RWPE1 (cell line): ENCODE results near the gene OR5B2.

ENCODE experiments used
- CTCF ChIA-PET: fragments of 350-600 bp; sonication (Branson Sonifier 250); formaldehyde crosslinking; extraction: SDS; loops from one replicate; lab custom pipeline; 2021; lab: Yijun Ruan, JAX
- POLR2A ChIA-PET: fragments of 400-600 bp; formaldehyde crosslinking; extraction: SDS; loops from one replicate; lab custom pipeline; 2020; ENCODE audit warnings: antibody characterized with exemption; ENCODE audit not compliant: low non-redundant PET; lab: Yijun Ruan, JAX
- DNase-seq: peaks from one replicate; pipeline ENCODE4 v3.0.0; 2012; ENCODE audit warnings: low spot score
- H3K27ac ChIP-seq: fragments of 450-650 bp; 2 replicates; pipeline ENCODE4 v1.5.1; 2017
- CTCF ChIP-seq: fragments of 450-650 bp; conservative IDR thresholded peaks from 2 replicates; pipeline ENCODE4 v1.5.1; 2017; ENCODE audit warnings: low read depth, mild to moderate bottlenecking

OR5B2 gene

GRCh38 chr11:58395581-58395980 is 32.3 kb downstream of the OR5B2 start:
- TF ChIP-seq CTCF = no peak
- ChIA-PET CTCF (interaction anchor here (0.6 kb wide), 1 partner anchor 111 kb away, joined by 3 read pairs; no protein-coding TSS in a partner anchor), POLR2A (no interaction called here)
- no peak overlapping the region for H3K27ac ChIP-seq
- no peak for DNase-seq

GRCh38 chr11:58394195-58394594 is 33.7 kb downstream of the OR5B2 start:
- ChIA-PET POLR2A (no interaction called here), CTCF (no interaction called here)
- TF ChIP-seq CTCF = no peak
- H3K27ac ChIP-seq = no peak overlapping the region
- peak; percentile 63 for DNase-seq

GRCh38 chr11:58392746-58393145 is 35.2 kb downstream of the OR5B2 start:
- peak; percentile 7 for DNase-seq
- ChIA-PET POLR2A (no interaction called here), CTCF (interaction anchor here (0.6 kb wide), 1 partner anchor 189 kb away, joined by 3 read pairs; no protein-coding TSS in a partner anchor)
- no peak overlapping the region for H3K27ac ChIP-seq
- no peak for TF ChIP-seq CTCF

GRCh38 chr11:58391879-58392278 is 36.0 kb downstream of the OR5B2 start:
- DNase-seq = no peak
- no peak for TF ChIP-seq CTCF
- H3K27ac ChIP-seq = no peak overlapping the region
- ChIA-PET CTCF (no interaction called here), POLR2A (no interaction called here)

GRCh38 chr11:58390551-58391063 is 37.3 kb downstream of the OR5B2 start:
- ChIA-PET CTCF (no interaction called here), POLR2A (no interaction called here)
- no peak for TF ChIP-seq CTCF
- no peak for DNase-seq
- H3K27ac ChIP-seq = no peak overlapping the region
